H1 (cell line): ENCODE results near the gene NSF. TPM values are rescaled to one million over a fixed set of nuclear protein-coding genes. Genes with fewer than 3 reads are reported as not detected.

Experiments used
- CBX8 ChIP-seq: fragments of 300-800, 300-1000 bp; sonication (generic); IDR thresholded peaks from 2 replicates; pipeline ENCODE4 v1.7.1; 2016; ENCODE audit warnings: low read depth, low read length, borderline replicate concordance
- CTBP2 ChIP-seq: IDR thresholded peaks from 2 replicates; pipeline ENCODE4 v1.7.0; 2011; ENCODE audit warnings: borderline replicate concordance, mild to moderate bottlenecking, moderate library complexity, mixed read lengths, low read length; ENCODE audit not compliant: insufficient read depth, insufficient read length
- NRF1 ChIP-seq: IDR thresholded peaks from 2 replicates; pipeline ENCODE4 v1.6.1; 2011; ENCODE audit warnings: mild to moderate bottlenecking, low read depth, low read length, improper control_type of control experiment
- polyA plus RNA-seq, 7 experiments: library from polyadenylated mRNA; depleted of rRNA in 3 of 7; stranded (reverse) in 5 of 7; unstranded in 2 of 7; fragments of >200 nt in 5 of 7; fragments of 200-250 nt in 2 of 7; gene quantifications; 1 replicate in 5 of 7; 2 replicates in 1 of 7; 4 replicates in 1 of 7; pipeline versions ENCODE4 v1.2.1 to v1.2.3, GENCODE V29; 2011 to 2013; ENCODE audit warnings: missing spikeins in 2 of 7, mixed read lengths in 2 of 7
- total RNA-seq: library from RNA; stranded (reverse); fragmentation: NEBNext Ultra II Directional; extraction: Animal tissue kit (Norgen Biotek cat#: 25700); gene quantifications from 2 replicates; pipeline ENCODE4 v1.2.1, GENCODE V29; 2021
- TF ChIP-seq, protein P1 (sequence below): IDR thresholded peaks from 2 replicates; pipeline ENCODE4 v1.6.1; 2012; ENCODE audit warnings: low read length, inconsistent platforms

Gene NSF
- total and polyA plus RNA-seq, 2 of the 8 experiments (the other 6 are each of a cell fraction or from before 2014, with no cell fraction given): 13.0 to 27.7 TPM

DNA sequence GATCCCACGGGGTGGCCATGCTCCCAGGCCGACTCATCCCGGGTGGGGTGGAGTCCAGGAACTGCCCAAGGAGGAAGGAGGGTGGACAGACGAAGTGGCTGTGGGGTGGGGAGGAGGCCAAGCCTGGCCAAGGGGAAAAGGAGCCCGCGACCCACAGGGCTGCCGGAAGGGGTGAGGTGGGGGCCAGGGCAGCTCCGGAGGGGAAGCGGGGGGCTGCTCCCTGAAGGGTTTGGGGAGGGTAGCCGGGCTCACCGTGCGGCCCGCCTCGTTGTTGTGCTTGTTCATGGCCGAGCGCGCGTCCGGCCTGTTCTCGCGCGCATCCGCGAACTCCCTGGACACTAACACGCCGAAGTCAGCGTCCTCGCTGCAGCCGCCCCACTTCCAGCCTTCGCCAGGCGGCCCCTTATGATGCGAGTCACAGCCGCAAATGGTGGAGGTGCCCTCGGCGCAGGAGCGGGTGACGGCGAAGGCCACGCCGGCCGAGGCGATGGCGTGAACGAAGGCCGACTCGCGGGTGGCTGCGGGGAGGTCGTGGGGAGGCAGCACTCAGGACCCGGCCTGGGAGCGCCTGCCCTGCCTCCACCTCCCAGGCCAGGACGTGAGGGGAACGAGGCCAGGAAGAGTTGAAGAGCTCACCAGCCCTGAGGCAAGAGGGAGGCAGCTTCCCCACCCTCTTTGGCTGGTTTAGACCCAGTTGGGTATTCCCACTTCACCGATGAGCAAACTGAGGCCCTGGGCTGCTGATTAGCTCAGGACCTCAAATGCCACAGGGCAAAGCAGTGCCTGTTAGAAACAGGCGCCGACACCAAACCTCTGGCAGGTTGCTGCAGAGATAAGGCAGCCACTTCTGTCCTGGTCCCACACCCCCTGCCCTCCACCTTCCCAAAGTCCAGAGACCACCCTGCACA lies 179.3 kb downstream of the NSF start (continued):
- TF ChIP-seq CBX8 (no peak), NRF1 (no peak), CTBP2 (no peak)
- TF ChIP-seq, protein P1, sequence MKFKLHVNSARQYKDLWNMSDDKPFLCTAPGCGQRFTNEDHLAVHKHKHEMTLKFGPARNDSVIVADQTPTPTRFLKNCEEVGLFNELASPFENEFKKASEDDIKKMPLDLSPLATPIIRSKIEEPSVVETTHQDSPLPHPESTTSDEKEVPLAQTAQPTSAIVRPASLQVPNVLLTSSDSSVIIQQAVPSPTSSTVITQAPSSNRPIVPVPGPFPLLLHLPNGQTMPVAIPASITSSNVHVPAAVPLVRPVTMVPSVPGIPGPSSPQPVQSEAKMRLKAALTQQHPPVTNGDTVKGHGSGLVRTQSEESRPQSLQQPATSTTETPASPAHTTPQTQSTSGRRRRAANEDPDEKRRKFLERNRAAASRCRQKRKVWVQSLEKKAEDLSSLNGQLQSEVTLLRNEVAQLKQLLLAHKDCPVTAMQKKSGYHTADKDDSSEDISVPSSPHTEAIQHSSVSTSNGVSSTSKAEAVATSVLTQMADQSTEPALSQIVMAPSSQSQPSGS: no peak
